GM10266 (cell line): Measurements from ENCODE around the gene SIRT2.
"Not testable (repeated sequence)": the region's sequence is repeated elsewhere in the genome, so short reads cannot be mapped to it uniquely, and the experiment has no call there.

ENCODE experiments used
- DNase-seq: peaks from one replicate; pipeline ENCODE4 v3.0.0; 2012; ENCODE audit errors: extremely low spot score
- CTCF ChIP-seq: IDR thresholded peaks from 2 replicates; pipeline ENCODE4 v1.5.1; 2012; ENCODE audit warnings: mild to moderate bottlenecking, low read depth; ENCODE audit not compliant: control insufficient read depth, insufficient read depth; ENCODE audit errors: missing control alignments

The SIRT2 gene

GRCh38 chr19:38891771-38892170, 7.6 kb downstream of the SIRT2 start:
- no peak for TF ChIP-seq CTCF
- DNase-seq, result no peak

GRCh38 chr19:38890686-38891085, 8.7 kb downstream of the SIRT2 start:
- DNase-seq, result no peak
- TF ChIP-seq CTCF, result no peak

- no peak for DNase-seq
- TF ChIP-seq CTCF, result no peak
These were observed 9.6 kb downstream of the SIRT2 start for GRCh38 chr19:38889803-38890202.

- DNase-seq, result no peak
- no peak for TF ChIP-seq CTCF
These were observed 10.5 kb downstream of the SIRT2 start for GRCh38 chr19:38888876-38889275.

- DNase-seq, result not testable (repeated sequence)
These were observed 14.7 kb downstream of the SIRT2 start for GRCh38 chr19:38884691-38885090.

GRCh38 chr19:38883286-38883685, 16.1 kb downstream of the SIRT2 start:
- no peak for TF ChIP-seq CTCF
- no peak for DNase-seq

- no peak for TF ChIP-seq CTCF
- no peak for DNase-seq
These were observed 18.4 kb downstream of the SIRT2 start for GRCh38 chr19:38880882-38881609.

GRCh38 chr19:38880076-38880881, 19.1 kb downstream of the SIRT2 start:
- no peak for TF ChIP-seq CTCF
- no peak for DNase-seq
